PC-3 (cell line): ENCODE measurements around the gene PLXNA2.

Source experiments
- EZH2 ChIP-seq: fragments of 300-600 bp; sonication (generic); IDR thresholded peaks from one replicate; pipeline ENCODE4 v1.6.1; 2017; ENCODE audit warnings: antibody characterized with exemption, mild to moderate bottlenecking, low read length; ENCODE audit not compliant: unreplicated experiment
- TF ChIP-seq, protein P1 (sequence below): fragments of 300-600 bp; sonication (generic); conservative IDR thresholded peaks from 2 replicates; pipeline ENCODE4 v1.5.1; 2017; ENCODE audit warnings: antibody characterized with exemption, low read depth, mild to moderate bottlenecking, low read length

DNA sequence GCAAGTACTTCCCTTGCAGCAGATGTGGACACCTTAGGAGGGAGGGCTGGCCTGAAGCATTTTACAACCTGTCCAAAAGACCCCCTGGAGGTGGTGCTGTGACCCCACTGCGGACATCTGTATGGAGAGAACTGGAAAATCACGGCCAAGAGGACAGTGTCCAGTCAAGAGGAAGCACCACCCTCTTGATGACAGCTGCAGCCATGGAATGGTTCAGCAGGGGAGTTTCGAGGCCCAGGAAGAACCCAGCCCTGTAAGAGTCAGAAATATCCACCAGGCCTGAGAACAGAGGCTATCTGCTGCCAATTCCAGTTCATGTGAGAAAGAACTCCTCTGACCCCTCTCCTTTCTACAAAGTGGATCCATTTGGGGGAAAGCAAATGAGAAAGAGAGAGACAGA lies 126.8 kb downstream of the PLXNA2 start:
- no peak for TF ChIP-seq EZH2
- TF ChIP-seq, protein P1, sequence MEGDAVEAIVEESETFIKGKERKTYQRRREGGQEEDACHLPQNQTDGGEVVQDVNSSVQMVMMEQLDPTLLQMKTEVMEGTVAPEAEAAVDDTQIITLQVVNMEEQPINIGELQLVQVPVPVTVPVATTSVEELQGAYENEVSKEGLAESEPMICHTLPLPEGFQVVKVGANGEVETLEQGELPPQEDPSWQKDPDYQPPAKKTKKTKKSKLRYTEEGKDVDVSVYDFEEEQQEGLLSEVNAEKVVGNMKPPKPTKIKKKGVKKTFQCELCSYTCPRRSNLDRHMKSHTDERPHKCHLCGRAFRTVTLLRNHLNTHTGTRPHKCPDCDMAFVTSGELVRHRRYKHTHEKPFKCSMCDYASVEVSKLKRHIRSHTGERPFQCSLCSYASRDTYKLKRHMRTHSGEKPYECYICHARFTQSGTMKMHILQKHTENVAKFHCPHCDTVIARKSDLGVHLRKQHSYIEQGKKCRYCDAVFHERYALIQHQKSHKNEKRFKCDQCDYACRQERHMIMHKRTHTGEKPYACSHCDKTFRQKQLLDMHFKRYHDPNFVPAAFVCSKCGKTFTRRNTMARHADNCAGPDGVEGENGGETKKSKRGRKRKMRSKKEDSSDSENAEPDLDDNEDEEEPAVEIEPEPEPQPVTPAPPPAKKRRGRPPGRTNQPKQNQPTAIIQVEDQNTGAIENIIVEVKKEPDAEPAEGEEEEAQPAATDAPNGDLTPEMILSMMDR, result no peak
